Endothelial cell of umbilical vein (primary cell): ENCODE measurements around the gene MBTD1.

Source experiments
- CTCF ChIP-seq, 2 donors: IDR thresholded peaks; 1 replicate in 1 of 2; 2 replicates in 1 of 2; pipeline ENCODE4 v1.5.1; 2011; ENCODE audit warnings: low read length in 2 of 2, mild to moderate bottlenecking in 2 of 2, moderate library complexity in 2 of 2, control low read depth in 1 of 2, inconsistent platforms in 1 of 2, low read depth in 1 of 2; ENCODE audit not compliant: insufficient read depth in 1 of 2; ENCODE audit errors: extremely low read depth in 1 of 2
- JUN ChIP-seq: IDR thresholded peaks from 2 replicates; pipeline ENCODE4 v1.6.1; 2011; ENCODE audit warnings: borderline replicate concordance, low read depth; ENCODE audit not compliant: insufficient read length, insufficient read depth
- POLR2A ChIP-seq: IDR thresholded peaks from 2 replicates; pipeline ENCODE4 v1.6.1; 2012; ENCODE audit warnings: low read depth, mild to moderate bottlenecking, control low read depth, low read length

GRCh38 chr17:51191895-51192294 is 68.0 kb downstream of the MBTD1 start:
- TF ChIP-seq POLR2A (no peak), CTCF (IDR thresholded peaks at IDR 0.05; ENCODE audit: extremely low read depth in 1 of 2, insufficient read depth in 1 of 2, low read depth in 1 of 2, low read length in 2 of 2) (no peak), JUN (no peak)
